ENCODE data around the gene DACH1.
"Not testable (repeated sequence)": the region's sequence is repeated elsewhere in the genome, so short reads cannot be mapped to it uniquely, and the experiment has no call there.

The DACH1 gene

DNA sequence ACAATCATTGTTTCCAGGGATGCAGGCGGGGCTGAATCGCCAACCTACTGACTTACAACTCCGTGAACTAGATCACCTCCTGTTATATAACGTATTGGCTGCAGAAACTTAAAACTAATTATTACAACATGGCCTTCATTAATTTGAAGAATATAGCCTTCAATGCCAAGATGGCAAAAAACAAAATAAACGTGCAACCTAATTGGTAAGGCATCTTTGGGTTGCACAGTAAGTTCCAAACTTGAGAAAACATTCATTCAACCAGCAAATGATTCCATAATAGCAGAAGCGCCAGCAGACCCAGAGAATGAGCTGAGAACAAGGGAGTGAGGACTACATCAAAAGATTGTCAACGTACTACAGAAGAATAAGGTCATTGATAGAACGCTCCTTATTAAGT, 39.8 kb downstream of the DACH1 start:
- DNase-seq = no peak

DNA sequence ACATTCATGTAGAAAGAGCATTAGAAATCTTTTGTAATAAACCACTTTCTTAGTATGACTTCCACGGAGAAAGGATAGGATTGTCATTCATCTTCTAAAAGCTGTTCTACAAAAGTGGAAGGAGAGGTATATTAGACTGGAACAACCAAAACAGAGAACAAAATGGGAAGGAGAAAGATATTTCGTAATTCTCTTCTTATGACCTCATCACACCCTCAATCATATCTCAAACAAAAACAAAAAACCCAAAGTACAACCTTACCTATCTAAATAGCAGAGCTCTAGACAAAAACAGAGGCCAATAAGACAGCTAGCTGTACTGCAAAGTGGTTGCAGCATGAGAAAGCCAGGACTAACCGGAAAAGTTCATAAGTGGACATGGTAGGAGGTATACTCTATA, 46.3 kb downstream of the DACH1 start:
- DNase-seq = no peak

DNA sequence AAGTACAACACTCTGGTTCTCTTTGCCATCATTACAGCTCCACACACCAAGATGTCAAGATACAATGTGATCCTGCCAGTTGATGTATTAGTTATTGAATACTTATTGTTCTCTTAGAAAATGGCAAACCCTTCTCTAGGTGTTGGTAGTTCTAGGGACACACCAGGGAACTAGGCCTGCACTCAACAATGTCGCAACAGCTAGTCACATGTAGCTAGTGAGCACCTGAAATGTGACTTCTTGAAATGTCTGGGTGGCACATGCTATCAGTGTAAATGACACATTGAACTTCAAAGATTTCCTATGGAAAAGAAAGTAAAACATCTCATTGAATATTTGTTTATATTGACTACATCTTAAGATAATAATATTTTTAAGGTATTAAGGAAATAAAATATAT, 49.7 kb downstream of the DACH1 start:
- DNase-seq = no peak

- DNase-seq = no peak
Measured at GRCh38 chr13:71814806-71815360, 52.1 kb downstream of the DACH1 start.

DNA sequence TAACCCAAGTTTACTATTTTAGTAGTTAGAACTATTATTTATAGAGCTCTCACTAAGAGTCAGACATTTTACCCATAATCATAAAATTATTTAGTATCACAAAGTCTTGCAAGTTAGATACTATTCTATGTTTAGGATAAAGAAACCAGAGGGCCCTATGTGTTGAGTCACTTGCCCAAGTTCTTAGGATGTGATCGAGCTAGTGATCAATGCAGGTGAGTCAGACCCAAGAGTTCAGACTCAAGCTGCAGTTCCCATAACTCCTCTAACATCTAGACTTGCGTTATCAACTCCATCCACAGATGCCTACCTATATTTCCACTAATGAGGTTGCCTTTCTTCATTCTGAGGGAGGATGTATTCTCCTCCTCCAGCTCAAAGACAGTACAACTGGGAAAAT, 53.8 kb downstream of the DACH1 start:
- DNase-seq = no peak

- DNase-seq = no peak
Measured at GRCh38 chr13:71811344-71811743, 55.7 kb downstream of the DACH1 start.

DNA sequence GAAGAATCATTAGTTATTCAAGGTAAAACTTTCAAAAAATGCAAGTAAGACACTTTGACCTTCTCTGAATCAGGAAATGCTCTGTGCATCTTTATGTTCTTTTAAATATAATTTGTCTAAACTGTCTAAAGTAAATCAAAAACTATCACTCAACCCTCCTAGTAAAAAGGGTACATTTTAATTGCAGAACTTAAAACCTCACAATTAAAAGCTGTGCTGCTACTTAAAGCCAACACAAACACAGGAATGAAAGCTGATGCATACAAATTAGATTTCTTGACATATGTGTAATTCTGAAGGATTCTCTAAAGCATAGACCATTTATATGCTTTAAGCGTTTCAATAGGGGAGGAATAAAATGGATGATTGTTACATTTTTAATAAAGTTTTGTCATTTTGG, 58.3 kb downstream of the DACH1 start:
- no peak for DNase-seq

DNA sequence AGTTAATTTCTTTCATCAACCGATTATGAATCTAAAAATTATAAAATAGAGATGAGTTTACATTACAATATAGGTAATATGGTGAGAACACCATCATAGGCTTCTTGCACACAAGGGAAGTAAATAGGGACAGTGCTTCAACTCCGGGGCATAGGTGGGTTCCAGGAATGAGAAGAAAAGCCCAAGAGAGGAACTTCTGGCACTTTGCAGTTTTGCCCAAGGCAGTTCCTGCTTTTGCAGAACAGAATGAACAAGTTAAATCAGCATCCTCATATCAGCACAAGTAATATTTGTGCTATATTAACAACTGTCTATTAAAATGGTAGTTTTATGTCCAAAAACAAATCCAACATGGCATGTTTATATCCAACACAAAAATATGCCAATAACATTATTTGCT, 60.1 kb downstream of the DACH1 start:
- DNase-seq = no peak

DNA sequence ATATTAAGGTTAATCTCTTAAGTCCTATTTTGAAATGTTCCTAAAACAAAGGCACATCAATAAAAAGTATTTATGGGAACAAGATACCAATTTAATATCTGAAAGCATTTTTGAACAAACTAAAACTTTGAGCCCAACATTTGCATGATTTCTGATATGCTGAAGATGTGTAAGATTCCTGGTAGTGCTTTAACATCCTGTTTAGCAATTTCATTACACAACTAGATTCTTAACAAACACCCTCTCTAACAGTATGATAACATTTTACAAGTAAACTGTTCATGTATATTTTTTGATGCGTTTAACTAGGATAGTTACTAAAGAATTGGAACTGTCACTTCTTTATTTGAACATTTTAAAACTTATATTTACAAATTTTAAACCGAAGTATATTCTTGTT, 63.9 kb downstream of the DACH1 start:
- DNase-seq = no peak

DNA sequence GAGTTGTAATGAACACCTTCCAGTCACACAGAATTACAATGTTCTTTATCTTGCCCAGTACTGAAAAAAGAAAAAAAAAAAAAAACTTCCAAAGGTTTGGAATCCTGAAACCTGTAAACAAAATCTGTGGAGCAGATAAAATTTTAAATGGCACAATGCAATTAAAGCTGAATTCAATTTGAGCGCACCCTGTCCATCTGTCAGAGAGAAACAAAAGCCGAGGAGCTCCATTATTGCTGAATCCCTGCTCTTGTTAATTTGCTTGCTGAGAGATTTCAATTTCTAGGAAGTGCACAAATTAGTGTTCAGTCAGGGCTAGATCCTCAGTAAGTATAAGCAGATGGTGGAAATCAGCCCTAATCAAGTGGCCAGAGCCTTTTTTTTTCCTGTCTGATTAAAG, 65.2 kb downstream of the DACH1 start:
- no peak for DNase-seq

GRCh38 chr13:71801165-71801760, 65.7 kb downstream of the DACH1 start:
- DNase-seq = no peak

- no peak for DNase-seq
Measured at GRCh38 chr13:71799324-71799723, 67.7 kb downstream of the DACH1 start.

- no peak for DNase-seq
Measured at GRCh38 chr13:71798707-71799106, 68.3 kb downstream of the DACH1 start.

DNA sequence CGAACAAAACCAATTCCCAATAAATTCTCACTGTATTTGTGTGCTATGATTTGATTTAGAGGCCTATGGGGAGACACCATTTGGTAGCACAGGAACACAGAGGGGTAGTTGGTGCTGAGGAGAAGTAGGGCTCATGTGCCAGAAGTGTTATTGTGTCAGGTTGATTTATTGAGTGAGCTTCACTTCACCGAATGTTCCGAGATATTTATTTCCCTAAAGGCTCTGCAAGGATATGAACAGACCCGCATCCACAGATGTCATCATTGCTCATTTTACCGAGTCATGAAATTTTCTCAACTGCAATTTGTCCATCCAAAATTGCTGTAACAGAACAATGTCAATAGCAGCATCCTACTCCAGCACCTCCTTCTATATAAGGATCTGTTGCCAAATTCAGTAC, 69.5 kb downstream of the DACH1 start:
- no peak for DNase-seq

- no peak for DNase-seq
Measured at GRCh38 chr13:71789693-71790329, 77.2 kb downstream of the DACH1 start.

- DNase-seq = no peak
Measured at GRCh38 chr13:71789037-71789436, 78.0 kb downstream of the DACH1 start.

- no peak for DNase-seq
Measured at GRCh38 chr13:71787414-71787813, 79.6 kb downstream of the DACH1 start.

- DNase-seq = no peak
Measured at GRCh38 chr13:71786875-71787274, 80.1 kb downstream of the DACH1 start.

DNA sequence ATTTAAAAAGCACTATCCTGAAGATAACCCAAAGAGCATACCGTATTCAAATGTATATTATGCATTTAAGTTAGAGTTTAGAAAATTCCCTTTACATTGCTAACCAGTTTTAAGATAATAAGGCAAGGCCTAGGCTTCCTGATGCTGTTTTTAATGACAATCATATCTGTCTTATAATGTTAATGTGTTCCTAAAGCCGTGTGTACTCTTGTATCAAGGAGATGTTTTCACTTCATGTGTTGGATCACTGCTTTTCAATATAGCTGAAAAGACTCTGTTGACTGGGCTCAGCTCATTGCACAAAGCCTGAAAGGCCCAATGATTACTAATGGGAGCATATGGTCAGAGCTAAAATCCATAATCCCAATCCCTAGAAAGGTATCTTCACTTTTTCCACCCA, 81.6 kb downstream of the DACH1 start:
- DNase-seq = no peak

DNA sequence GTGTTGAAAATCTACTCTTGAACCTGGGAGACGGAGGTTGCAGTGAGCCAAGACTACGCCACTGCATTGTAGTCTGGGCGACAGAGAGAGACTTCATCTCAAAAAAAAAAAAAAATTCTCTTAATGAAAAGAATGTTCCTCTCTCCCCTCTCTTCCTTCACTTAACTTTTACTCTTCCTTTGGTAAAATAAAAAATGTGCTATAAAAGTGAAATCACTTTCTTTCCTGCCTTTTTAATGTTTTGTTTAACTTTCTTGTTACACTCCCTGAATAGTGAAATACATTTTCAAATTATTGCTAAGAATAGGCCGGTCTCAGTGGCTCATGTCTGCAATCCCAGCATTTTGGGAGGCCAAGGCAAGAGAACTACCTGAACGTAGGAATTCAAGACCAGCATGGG, 86.5 kb downstream of the DACH1 start:
- DNase-seq = no peak

DNA sequence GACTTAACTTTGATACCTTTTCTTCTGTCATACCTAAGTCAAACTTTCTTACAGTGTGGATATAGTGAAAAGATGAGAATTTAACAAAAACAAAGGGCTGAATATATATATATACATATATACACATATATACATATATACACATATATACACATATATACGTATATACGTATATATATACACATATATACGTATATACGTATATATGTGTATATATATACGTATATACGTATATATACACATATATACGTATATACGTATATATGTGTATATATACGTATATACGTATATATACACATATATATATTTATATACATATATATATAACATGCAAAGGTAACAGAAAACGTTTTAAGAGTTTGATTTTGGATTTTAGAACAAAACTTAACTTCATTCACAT, 88.0 kb downstream of the DACH1 start:
- DNase-seq = not testable (repeated sequence)

GRCh38 chr13:71775966-71776365, 91.0 kb downstream of the DACH1 start:
- DNase-seq = no peak

GRCh38 chr13:71774863-71775262, 92.1 kb downstream of the DACH1 start:
- DNase-seq = no peak

- no peak for DNase-seq
Measured at GRCh38 chr13:71773531-71773930, 93.5 kb downstream of the DACH1 start.

- DNase-seq = no peak
Measured at GRCh38 chr13:71772361-71772760, 94.6 kb downstream of the DACH1 start.

Measured in NCI-H226 (cell line).